Measurements from ENCODE around the gene DAPK2. TPM values are rescaled to one million over a fixed set of nuclear protein-coding genes. Genes with fewer than 3 reads are reported as not detected.
"Not testable (repeated sequence)": the region's sequence is repeated elsewhere in the genome, so short reads cannot be mapped to it uniquely, and the experiment has no call there.

DAPK2 gene
- total and polyA plus RNA-seq, 2 donors (not counting 1 experiment from before 2014, with no cell fraction given): 8.3 to 31.9 TPM

- Histone ChIP-seq H4K20me1 (ENCODE audit: control insufficient read depth, insufficient read depth, low read length, poor library complexity, severe bottlenecking) (no peaks in the 10 kb centered on the region), H3K4me3 (ENCODE audit: control extremely low read depth in 1 of 5, extremely low read depth in 1 of 5, insufficient read depth in 1 of 5, low read depth in 2 of 5, low read length in 4 of 5) (no peak overlapping the region), H3K4me2 (replicated peaks; ENCODE audit: low read depth, low read length, poor library complexity, severe bottlenecking) (no peak overlapping the region), H3K27ac (ENCODE audit: low read length in 2 of 2) (no peak overlapping the region), H3K27me3 (replicated peaks in 1 of 4; ENCODE audit: control extremely low read depth in 1 of 4, control insufficient read depth in 3 of 4, insufficient read depth in 4 of 4, low read length in 3 of 4) (no peaks in the 10 kb centered on the region), H3K79me2 (ENCODE audit: control insufficient read depth, insufficient read depth, low read length) (no peaks in the 10 kb centered on the region), H3K36me3 (replicated peaks in 1 of 2; ENCODE audit: control extremely low read depth in 1 of 2, control insufficient read depth in 1 of 2, extremely low read depth in 1 of 2, insufficient read depth in 2 of 2, low read length in 1 of 2) (no peaks in the 10 kb centered on the region), H3K9me3 (ENCODE audit: control extremely low read depth in 1 of 3, control insufficient read depth in 2 of 3, insufficient read depth in 1 of 3, low read length in 2 of 3) (peaks cover 0 to 8% (median 0%) of the 10 kb centered on the region in 3 donors), H3K9ac (ENCODE audit: low read length) (no peak overlapping the region), H2AFZ (ENCODE audit: insufficient read depth, low read depth, low read length, poor library complexity, severe bottlenecking) (no peak overlapping the region), H3K4me1 (ENCODE audit: control insufficient read depth in 2 of 2, insufficient read depth in 2 of 2, low read length in 2 of 2) (no peaks in the 10 kb centered on the region)
- 83% methylated on average over 1 of the region's 5 CpGs for WGBS (ENCODE audit: insufficient coverage)
- ChIA-PET CTCF (no interaction called here), POLR2A (no interaction called here)
- H3K4me3 Mint-ChIP-seq: no peak overlapping the region
- H3K4me1 Mint-ChIP-seq: no peaks in the 10 kb centered on the region
- intact Hi-C loops (cut with micrococcal nuclease): no loop called here
- no peak overlapping the region for H3K27ac Mint-ChIP-seq
- no peaks in the 10 kb centered on the region for H3K27me3 Mint-ChIP-seq
- no peak for DNase-seq
- ATAC-seq (ENCODE audit: low read depth): no peak
- H3K9me3 Mint-ChIP-seq (ENCODE audit: insufficient read depth): no peaks in the 10 kb centered on the region
- TF ChIP-seq CTCF (IDR thresholded peaks at IDR 0.05) (no peak), EZH2 (IDR thresholded peaks at IDR 0.05; ENCODE audit: borderline replicate concordance, insufficient read depth, low read depth, low read length, poor library complexity, severe bottlenecking) (no peak)
Measured at GRCh38 chr15:64058279-64058678, 12.0 kb upstream of the DAPK2 start.

GRCh38 chr15:64053674-64054073, 7.4 kb upstream of the DAPK2 start:
- H3K79me2 ChIP-seq (ENCODE audit: control insufficient read depth, insufficient read depth, low read length); intact Hi-C loops (cut with micrococcal nuclease); H3K4me3 Mint-ChIP-seq; POLR2A ChIA-PET; H3K9me3 ChIP-seq (ENCODE audit: control extremely low read depth in 1 of 3, control insufficient read depth in 2 of 3, insufficient read depth in 1 of 3, low read length in 2 of 3); H3K9me3 Mint-ChIP-seq (ENCODE audit: insufficient read depth); H3K27ac Mint-ChIP-seq; H3K4me2 ChIP-seq (replicated peaks; ENCODE audit: low read depth, low read length, poor library complexity, severe bottlenecking); ATAC-seq (ENCODE audit: low read depth); H4K20me1 ChIP-seq (ENCODE audit: control insufficient read depth, insufficient read depth, low read length, poor library complexity, severe bottlenecking); H3K27me3 ChIP-seq (replicated peaks in 1 of 4; ENCODE audit: control extremely low read depth in 1 of 4, control insufficient read depth in 3 of 4, insufficient read depth in 4 of 4, low read length in 3 of 4); H3K27me3 Mint-ChIP-seq; H3K9ac ChIP-seq (ENCODE audit: low read length); H2AFZ ChIP-seq (ENCODE audit: insufficient read depth, low read depth, low read length, poor library complexity, severe bottlenecking); H3K4me3 ChIP-seq (ENCODE audit: control extremely low read depth in 1 of 5, extremely low read depth in 1 of 5, insufficient read depth in 1 of 5, low read depth in 2 of 5, low read length in 4 of 5); DNase-seq; H3K36me3 ChIP-seq (replicated peaks in 1 of 2; ENCODE audit: control extremely low read depth in 1 of 2, control insufficient read depth in 1 of 2, extremely low read depth in 1 of 2, insufficient read depth in 2 of 2, low read length in 1 of 2); H3K27ac ChIP-seq (ENCODE audit: low read length in 2 of 2): not testable (repeated sequence)
- 85% methylated on average over 6 of the region's 12 CpGs for WGBS (ENCODE audit: insufficient coverage)
- CTCF ChIA-PET: interaction anchor here (0.6 to 1.4 kb wide), 3 partner anchors 17 to 119 kb away, joined by 3 to 4 read pairs (median 3); no protein-coding TSS in a partner anchor
- H3K4me1 Mint-ChIP-seq: peaks cover 11% of the 10 kb centered on the region
- H3K4me1 ChIP-seq (ENCODE audit: control insufficient read depth in 2 of 2, insufficient read depth in 2 of 2, low read length in 2 of 2): peaks cover 14 to 22% of the 10 kb centered on the region in 2 donors

Data from B cell (primary cell).